ENCODE results near the gene PAPPA2. TPM values are rescaled to one million over a fixed set of nuclear protein-coding genes. Genes with fewer than 3 reads are reported as not detected.

Gene PAPPA2
- total and polyA plus RNA-seq, 2 of the 8 experiments (the other 6 are each of a cell fraction or from before 2014, with no cell fraction given): 0.08 to 0.88 TPM

DNA sequence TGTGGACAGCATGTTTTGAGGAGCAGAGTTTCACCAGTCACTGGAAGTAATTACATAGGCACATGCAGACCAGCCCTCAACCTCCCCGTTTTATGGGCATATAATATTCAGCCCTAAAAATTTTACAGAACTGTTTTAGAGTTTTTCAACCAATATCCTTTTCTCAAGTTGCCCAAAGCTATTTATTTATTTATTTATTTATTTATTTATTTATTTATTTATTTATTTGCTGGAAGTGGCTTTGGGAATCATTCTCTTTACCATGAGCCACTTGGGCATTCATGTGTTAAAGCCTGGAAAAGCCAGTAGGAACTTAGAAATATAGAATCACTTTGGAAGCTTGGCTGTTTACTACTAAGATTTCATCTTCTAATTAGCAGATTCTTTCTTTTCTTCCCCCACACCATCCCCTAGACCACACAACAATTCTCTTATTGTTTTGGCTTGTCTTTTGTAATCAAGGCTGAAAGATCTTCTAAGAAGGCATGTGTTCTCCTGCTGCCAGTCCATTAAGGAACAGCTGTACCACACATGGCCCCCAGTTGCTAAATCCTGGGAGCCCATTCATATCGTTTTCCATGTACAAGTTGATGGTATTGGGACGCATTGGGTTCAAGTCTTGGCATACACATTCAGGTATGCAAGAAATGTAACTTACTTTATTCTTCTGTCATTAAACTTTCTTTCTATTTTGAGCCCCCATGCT, 220.0 kb downstream of the PAPPA2 start:
- Histone ChIP-seq H2BK5ac (ENCODE audit: low read depth, low read length) (no peak overlapping the region), H4K8ac (ENCODE audit: extremely low read depth, insufficient read depth, low read length) (no peak overlapping the region), H3K4me1 (replicated peaks in 1 of 4; ENCODE audit: control insufficient read depth in 3 of 4, insufficient read depth in 4 of 4, low read length in 3 of 4) (no peaks in the 10 kb centered on the region), H2AFZ (ENCODE audit: low read length) (no peak overlapping the region), H2BK12ac (ENCODE audit: low read depth, low read length) (no peak overlapping the region), H2BK120ac (replicated peaks; ENCODE audit: low read depth, low read length) (no peak overlapping the region), H2BK15ac (ENCODE audit: low read length) (no peak overlapping the region), H3K4me3 (ENCODE audit: extremely low read depth in 1 of 4, insufficient read depth in 2 of 4, low read depth in 3 of 4, low read length in 4 of 4) (no peak overlapping the region), H3K23me2 (ENCODE audit: low read depth, low read length) (no peaks in the 10 kb centered on the region), H3K23ac (ENCODE audit: insufficient read length) (no peak overlapping the region), H3K18ac (ENCODE audit: extremely low read depth, low read length) (no peak overlapping the region), H3K4ac (replicated peaks; ENCODE audit: insufficient read length, low read depth, low read length) (no peak overlapping the region), H3K14ac (ENCODE audit: insufficient read length) (no peak overlapping the region), H2AK5ac (ENCODE audit: low read depth, low read length) (no peak overlapping the region), H3K27me3 (replicated peaks in 1 of 4; ENCODE audit: control insufficient read depth in 3 of 4, extremely low read depth in 1 of 4, insufficient read depth in 3 of 4, low read length in 3 of 4) (no peaks in the 10 kb centered on the region), H3K4me2 (ENCODE audit: insufficient read depth in 1 of 2, low read depth in 2 of 2, low read length in 2 of 2) (no peak overlapping the region), H3K36me3 (ENCODE audit: control insufficient read depth in 2 of 4, insufficient read depth in 4 of 4, low read length in 3 of 4) (no peaks in the 10 kb centered on the region), H3K79me2 (ENCODE audit: control insufficient read depth in 1 of 2, insufficient read depth in 2 of 2, low read length in 2 of 2) (no peaks in the 10 kb centered on the region), H4K91ac (replicated peaks; ENCODE audit: insufficient read length, low read length) (no peak overlapping the region), H4K20me1 (replicated peaks in 1 of 2; ENCODE audit: control insufficient read depth in 1 of 2, insufficient read depth in 2 of 2, low read length in 2 of 2) (no peaks in the 10 kb centered on the region), H3K9ac (replicated peaks in 1 of 4; ENCODE audit: extremely low read depth in 1 of 4, low read depth in 3 of 4, low read length in 3 of 4) (no peak overlapping the region), H4K5ac (ENCODE audit: insufficient read length, low read depth, low read length) (no peak overlapping the region), H3K27ac (ENCODE audit: low read depth, low read length) (no peak overlapping the region), H2BK20ac (ENCODE audit: low read length) (no peak overlapping the region), H3K56ac (replicated peaks; ENCODE audit: insufficient read length, low read depth, low read length) (no peak overlapping the region), H3K79me1 (ENCODE audit: low read depth, low read length) (no peaks in the 10 kb centered on the region), H3K9me3 (ENCODE audit: insufficient read depth in 2 of 2, low read depth in 1 of 2, low read length in 1 of 2) (no peaks in the 10 kb centered on the region)
- POLR2A ChIA-PET (ENCODE audit: partially characterized antibody): no interaction called here
- FAIRE-seq (no peak), DNase-seq (ENCODE audit: low read depth in 1 of 2, low spot score in 2 of 2) (no peak)
- CTCF ChIA-PET (ENCODE audit: partially characterized antibody): interaction anchor here (1.9 to 2.9 kb wide), 2 partner anchors 8 to 14 kb away, joined by 8 to 23 read pairs; no protein-coding TSS in a partner anchor
- 82% methylated on average over 3 of the region's 3 CpGs; no CpG with 5 or more reads in 1 of the 2 experiments for WGBS, 2 experiments (ENCODE audit: extremely low coverage in 1 of 2, insufficient coverage in 1 of 2, insufficient read length in 1 of 2, insufficient replicate concordance in 2 of 2, low coverage in 1 of 2, low lambda C conversion rate in 2 of 2, missing lambda C conversion rate in 1 of 2)
- no peak for TF ChIP-seq FOSL1 (IDR thresholded peaks at IDR 0.05; ENCODE audit: insufficient read depth, low read depth, low read length)
- no peak for TF ChIP-seq CEBPB (IDR thresholded peaks at IDR 0.05; ENCODE audit: low read depth, low read length)
- TF ChIP-seq CBX8 (IDR thresholded peaks at IDR 0.05; ENCODE audit: borderline replicate concordance, low read depth, low read length): no peak
- no peak for TF ChIP-seq BCL11A (IDR thresholded peaks at IDR 0.05; ENCODE audit: low read depth in 2 of 2, low read length in 2 of 2)
- no peak for TF ChIP-seq CHD1 (IDR thresholded peaks at IDR 0.05; ENCODE audit: low read depth, low read length)
- TF ChIP-seq ASH2L (IDR thresholded peaks at IDR 0.05; ENCODE audit: low read length): no peak
- TF ChIP-seq, protein P1, sequence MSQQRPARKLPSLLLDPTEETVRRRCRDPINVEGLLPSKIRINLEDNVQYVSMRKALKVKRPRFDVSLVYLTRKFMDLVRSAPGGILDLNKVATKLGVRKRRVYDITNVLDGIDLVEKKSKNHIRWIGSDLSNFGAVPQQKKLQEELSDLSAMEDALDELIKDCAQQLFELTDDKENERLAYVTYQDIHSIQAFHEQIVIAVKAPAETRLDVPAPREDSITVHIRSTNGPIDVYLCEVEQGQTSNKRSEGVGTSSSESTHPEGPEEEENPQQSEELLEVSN (IDR thresholded peaks at IDR 0.05): no peak
